Osteoblast (primary cell): ENCODE results near the gene OR52H1. TPM values are rescaled to one million over a fixed set of nuclear protein-coding genes. Genes with fewer than 3 reads are reported as not detected.

Experiments used
- DNase-seq: peaks from one replicate; pipeline ENCODE4 v3.0.0; 2011; ENCODE audit warnings: low spot score, mixed read lengths; ENCODE audit not compliant: insufficient read length; ENCODE audit errors: missing footprints
- H2AFZ ChIP-seq: 2 replicates; pipeline ENCODE4 v1.6.0; 2011; ENCODE audit warnings: mild to moderate bottlenecking, low read length
- H3K27ac ChIP-seq: 2 replicates; pipeline ENCODE4 v1.5.1; 2011; ENCODE audit warnings: mild to moderate bottlenecking, low read depth, low read length, moderate library complexity
- H3K27me3 ChIP-seq: 2 replicates; pipeline ENCODE4 v1.6.0; 2012; ENCODE audit warnings: mild to moderate bottlenecking, control low read depth, inconsistent platforms, low read length, moderate library complexity; ENCODE audit not compliant: insufficient read depth
- H3K36me3 ChIP-seq: 2 replicates; pipeline ENCODE4 v1.5.1; 2011; ENCODE audit warnings: mild to moderate bottlenecking, low read length, control low read depth, moderate library complexity; ENCODE audit not compliant: insufficient read depth
- H3K4me1 ChIP-seq: 2 replicates; pipeline ENCODE4 v1.5.1; 2011; ENCODE audit warnings: mild to moderate bottlenecking, low read length, control low read depth, moderate library complexity; ENCODE audit not compliant: insufficient read depth
- H3K4me2 ChIP-seq: 2 replicates; pipeline ENCODE4 v1.6.0; 2011; ENCODE audit warnings: mild to moderate bottlenecking, low read length; ENCODE audit not compliant: insufficient read depth
- H3K4me3 ChIP-seq: fragments of 200-600 bp; sonication (generic); 3 replicates; pipeline ENCODE4 v1.5.1; 2012; ENCODE audit warnings: mild to moderate bottlenecking, low read length, inconsistent platforms; ENCODE audit not compliant: insufficient read depth
- H3K79me2 ChIP-seq: 2 replicates; pipeline ENCODE4 v1.6.0; 2012; ENCODE audit warnings: mild to moderate bottlenecking, low read length, control low read depth, inconsistent platforms; ENCODE audit not compliant: insufficient read depth
- H3K9me3 ChIP-seq: 2 replicates; pipeline ENCODE4 v1.5.1; 2011; ENCODE audit warnings: low read depth, low read length, control low read depth
- H4K20me1 ChIP-seq: 2 replicates; pipeline ENCODE4 v1.6.0; 2012; ENCODE audit warnings: mild to moderate bottlenecking, low read length, control low read depth; ENCODE audit not compliant: insufficient read depth
- CTCF ChIP-seq: IDR thresholded peaks from 2 replicates; pipeline ENCODE4 v1.5.1; 2011; ENCODE audit warnings: mild to moderate bottlenecking, low read depth, low read length, moderate library complexity; ENCODE audit errors: extremely low read depth
- total RNA-seq: library from RNA; depleted of rRNA; stranded (reverse); fragments of >200 nt; gene quantifications from 2 replicates; pipeline ENCODE4 v1.2.3, GENCODE V29; 2012

OR52H1 gene
- total RNA-seq, 1 donor, result 0.36 TPM

GRCh38 chr11:5550440-5551095 is 2.2 kb upstream of the OR52H1 start:
- Histone ChIP-seq H2AFZ (no peak overlapping the region), H4K20me1 (no peaks in the 10 kb centered on the region), H3K27me3 (no peaks in the 10 kb centered on the region), H3K4me2 (peak overlapping the region; percentile 59), H3K36me3 (no peaks in the 10 kb centered on the region), H3K79me2 (no peaks in the 10 kb centered on the region), H3K4me1 (peaks cover 10% of the 10 kb centered on the region), H3K9me3 (no peaks in the 10 kb centered on the region), H3K4me3 (no peak overlapping the region), H3K27ac (peak overlapping the region; percentile 65)
- peak; percentile 71 for DNase-seq
- TF ChIP-seq CTCF, result no peak

GRCh38 chr11:5547982-5548381 is 358 bp downstream of the OR52H1 start:
- no peak for TF ChIP-seq CTCF
- Histone ChIP-seq H3K36me3 (no peaks in the 10 kb centered on the region), H3K4me2 (no peak overlapping the region), H3K27me3 (no peaks in the 10 kb centered on the region), H3K4me3 (no peak overlapping the region), H3K79me2 (no peaks in the 10 kb centered on the region), H4K20me1 (no peaks in the 10 kb centered on the region), H2AFZ (no peak overlapping the region), H3K27ac (no peak overlapping the region), H3K9me3 (no peaks in the 10 kb centered on the region), H3K4me1 (peaks cover 10% of the 10 kb centered on the region)
- no peak for DNase-seq

- no peaks in the 10 kb centered on the region for H3K36me3 ChIP-seq
- peaks cover 10% of the 10 kb centered on the region for H3K4me1 ChIP-seq
- no peaks in the 10 kb centered on the region for H3K27me3 ChIP-seq
- H3K9me3 ChIP-seq, result no peaks in the 10 kb centered on the region
- no peak overlapping the region for H3K4me3 ChIP-seq
- H3K4me2 ChIP-seq, result no peak overlapping the region
- DNase-seq, result no peak
- H2AFZ ChIP-seq, result no peak overlapping the region
- no peaks in the 10 kb centered on the region for H4K20me1 ChIP-seq
- TF ChIP-seq CTCF, result no peak
- no peaks in the 10 kb centered on the region for H3K79me2 ChIP-seq
- no peak overlapping the region for H3K27ac ChIP-seq
Observed at GRCh38 chr11:5546457-5546856, 1.9 kb downstream of the OR52H1 start.

GRCh38 chr11:5541427-5541826 is 6.9 kb downstream of the OR52H1 start:
- Histone ChIP-seq H3K9me3 (no peaks in the 10 kb centered on the region), H3K79me2 (no peaks in the 10 kb centered on the region), H3K27ac (no peak overlapping the region), H3K4me3 (no peak overlapping the region), H3K27me3 (no peaks in the 10 kb centered on the region), H2AFZ (no peak overlapping the region), H3K4me2 (no peak overlapping the region), H4K20me1 (no peaks in the 10 kb centered on the region), H3K4me1 (no peaks in the 10 kb centered on the region), H3K36me3 (no peaks in the 10 kb centered on the region)
- DNase-seq, result no peak
- no peak for TF ChIP-seq CTCF
